ENCODE data around the gene PFKFB2. TPM values are rescaled to one million over a fixed set of nuclear protein-coding genes. Genes with fewer than 3 reads are reported as not detected.

PFKFB2 gene
- total RNA-seq, 2 experiments from 2014 or later = 3.2 to 4.0 TPM

GRCh38 chr1:207029701-207030521 lies 23.2 kb upstream of the PFKFB2 start:
- ATAC-seq (ENCODE audit: poor library complexity) = no peak
- Histone ChIP-seq H3K27me3 (ENCODE audit: control insufficient read depth in 1 of 2, insufficient read depth in 2 of 2, low read length in 2 of 2) (peaks cover 15 to 25% of the 10 kb centered on the region in 2 experiments), H3K36me3 (ENCODE audit: insufficient read depth, low read length) (no peaks in the 10 kb centered on the region), H3K4me3 (ENCODE audit: low read length) (no peak overlapping the region), H3K9me3 (ENCODE audit: control insufficient read depth in 1 of 2, insufficient read depth in 1 of 2, low read length in 2 of 2) (no peaks in the 10 kb centered on the region), H3K27ac (ENCODE audit: low read depth in 1 of 2, low read length in 2 of 2) (no peak overlapping the region), H3K4me1 (ENCODE audit: insufficient read depth, low read length) (no peaks in the 10 kb centered on the region)
- no peaks in the 10 kb centered on the region for H3K36me3 Mint-ChIP-seq (ENCODE audit: low read depth)
- H3K4me3 Mint-ChIP-seq = no peak overlapping the region
- TF ChIP-seq, protein P1, sequence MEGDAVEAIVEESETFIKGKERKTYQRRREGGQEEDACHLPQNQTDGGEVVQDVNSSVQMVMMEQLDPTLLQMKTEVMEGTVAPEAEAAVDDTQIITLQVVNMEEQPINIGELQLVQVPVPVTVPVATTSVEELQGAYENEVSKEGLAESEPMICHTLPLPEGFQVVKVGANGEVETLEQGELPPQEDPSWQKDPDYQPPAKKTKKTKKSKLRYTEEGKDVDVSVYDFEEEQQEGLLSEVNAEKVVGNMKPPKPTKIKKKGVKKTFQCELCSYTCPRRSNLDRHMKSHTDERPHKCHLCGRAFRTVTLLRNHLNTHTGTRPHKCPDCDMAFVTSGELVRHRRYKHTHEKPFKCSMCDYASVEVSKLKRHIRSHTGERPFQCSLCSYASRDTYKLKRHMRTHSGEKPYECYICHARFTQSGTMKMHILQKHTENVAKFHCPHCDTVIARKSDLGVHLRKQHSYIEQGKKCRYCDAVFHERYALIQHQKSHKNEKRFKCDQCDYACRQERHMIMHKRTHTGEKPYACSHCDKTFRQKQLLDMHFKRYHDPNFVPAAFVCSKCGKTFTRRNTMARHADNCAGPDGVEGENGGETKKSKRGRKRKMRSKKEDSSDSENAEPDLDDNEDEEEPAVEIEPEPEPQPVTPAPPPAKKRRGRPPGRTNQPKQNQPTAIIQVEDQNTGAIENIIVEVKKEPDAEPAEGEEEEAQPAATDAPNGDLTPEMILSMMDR (IDR thresholded peaks at IDR 0.05) = no peak
- POLR2A ChIA-PET = no interaction called here
- H3K27me3 Mint-ChIP-seq = peaks cover 67% of the 10 kb centered on the region
- H3K27ac Mint-ChIP-seq = no peak overlapping the region
- CTCF ChIA-PET = no interaction called here
- intact Hi-C loops (cut with DNase I, micrococcal nuclease) = no loop called here
- H3K4me1 Mint-ChIP-seq (ENCODE audit: low read depth) = no peaks in the 10 kb centered on the region
- no peaks in the 10 kb centered on the region for H3K9me3 Mint-ChIP-seq
- DNase-seq = no peak

- no peak overlapping the region for H3K27ac ChIP-seq (ENCODE audit: low read depth in 1 of 2, low read length in 2 of 2)
These were observed 22.5 kb upstream of the PFKFB2 start for GRCh38 chr1:207030522-207031009.

DNA sequence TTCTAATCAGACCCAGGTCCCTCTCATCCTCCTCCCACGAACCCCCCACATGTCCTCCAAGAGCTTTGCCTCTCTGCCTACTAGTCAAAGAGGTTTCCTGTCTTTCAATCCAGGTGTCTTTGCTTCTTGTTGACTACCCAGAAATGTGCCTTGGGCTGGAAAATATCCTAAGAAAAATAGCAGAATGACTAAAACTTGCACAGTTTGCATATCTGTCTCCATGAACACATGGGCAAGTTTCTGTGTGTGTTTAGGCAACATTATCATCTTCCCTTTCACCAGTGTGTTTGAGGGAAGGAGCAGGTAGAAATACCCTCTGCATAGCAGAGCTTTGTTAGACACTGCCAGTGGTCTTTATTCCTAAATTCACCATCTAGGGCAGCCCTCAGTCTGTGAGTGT lies 22.1 kb upstream of the PFKFB2 start:
- no peaks in the 10 kb centered on the region for H3K36me3 Mint-ChIP-seq (ENCODE audit: low read depth)
- intact Hi-C loops (cut with DNase I, micrococcal nuclease) = no loop called here
- CTCF ChIA-PET = no interaction called here
- Histone ChIP-seq H3K9me3 (ENCODE audit: control insufficient read depth in 1 of 2, insufficient read depth in 1 of 2, low read length in 2 of 2) (no peaks in the 10 kb centered on the region), H3K4me1 (ENCODE audit: insufficient read depth, low read length) (no peaks in the 10 kb centered on the region), H3K27me3 (ENCODE audit: control insufficient read depth in 1 of 2, insufficient read depth in 2 of 2, low read length in 2 of 2) (peaks cover 15 to 25% of the 10 kb centered on the region in 2 experiments), H3K27ac (ENCODE audit: low read depth in 1 of 2, low read length in 2 of 2) (no peak overlapping the region), H3K4me3 (ENCODE audit: low read length) (no peak overlapping the region), H3K36me3 (ENCODE audit: insufficient read depth, low read length) (no peaks in the 10 kb centered on the region)
- H3K9me3 Mint-ChIP-seq = no peaks in the 10 kb centered on the region
- H3K4me1 Mint-ChIP-seq (ENCODE audit: low read depth) = no peaks in the 10 kb centered on the region
- H3K4me3 Mint-ChIP-seq = no peak overlapping the region
- no peak overlapping the region for H3K27ac Mint-ChIP-seq
- no peak for ATAC-seq (ENCODE audit: poor library complexity)
- POLR2A ChIA-PET = no interaction called here
- TF ChIP-seq, protein P1 (IDR thresholded peaks at IDR 0.05) = no peak
- no peak for DNase-seq
- peaks cover 66% of the 10 kb centered on the region for H3K27me3 Mint-ChIP-seq

More at GRCh38 chr1:207030522-207031009, 22.5 kb upstream of the PFKFB2 start:
- ATAC-seq (ENCODE audit: poor library complexity) (no peak), DNase-seq (no peak)
- H3K27me3 ChIP-seq (ENCODE audit: control insufficient read depth in 1 of 2, insufficient read depth in 2 of 2, low read length in 2 of 2) = peaks cover 15 to 25% of the 10 kb centered on the region in 2 experiments
- no peaks in the 10 kb centered on the region for H3K9me3 ChIP-seq (ENCODE audit: control insufficient read depth in 1 of 2, insufficient read depth in 1 of 2, low read length in 2 of 2)
- H3K27ac Mint-ChIP-seq = no peak overlapping the region
- no peaks in the 10 kb centered on the region for H3K36me3 Mint-ChIP-seq (ENCODE audit: low read depth)
- no peaks in the 10 kb centered on the region for H3K4me1 ChIP-seq (ENCODE audit: insufficient read depth, low read length)
- H3K4me3 ChIP-seq (ENCODE audit: low read length) = no peak overlapping the region
- intact Hi-C loops (cut with DNase I, micrococcal nuclease) = no loop called here
- H3K4me3 Mint-ChIP-seq = no peak overlapping the region
- ChIA-PET POLR2A (no interaction called here), CTCF (no interaction called here)
- H3K36me3 ChIP-seq (ENCODE audit: insufficient read depth, low read length) = no peaks in the 10 kb centered on the region
- TF ChIP-seq, protein P1 (IDR thresholded peaks at IDR 0.05) = no peak
- H3K27me3 Mint-ChIP-seq = peaks cover 69% of the 10 kb centered on the region
- no peaks in the 10 kb centered on the region for H3K4me1 Mint-ChIP-seq (ENCODE audit: low read depth)
- no peaks in the 10 kb centered on the region for H3K9me3 Mint-ChIP-seq
